ENCODE data around the gene ZDHHC13. TPM values are rescaled to one million over a fixed set of nuclear protein-coding genes. Genes with fewer than 3 reads are reported as not detected.

Gene ZDHHC13
- total RNA-seq, 1 donor from 2014 or later = 18.2 TPM

DNA sequence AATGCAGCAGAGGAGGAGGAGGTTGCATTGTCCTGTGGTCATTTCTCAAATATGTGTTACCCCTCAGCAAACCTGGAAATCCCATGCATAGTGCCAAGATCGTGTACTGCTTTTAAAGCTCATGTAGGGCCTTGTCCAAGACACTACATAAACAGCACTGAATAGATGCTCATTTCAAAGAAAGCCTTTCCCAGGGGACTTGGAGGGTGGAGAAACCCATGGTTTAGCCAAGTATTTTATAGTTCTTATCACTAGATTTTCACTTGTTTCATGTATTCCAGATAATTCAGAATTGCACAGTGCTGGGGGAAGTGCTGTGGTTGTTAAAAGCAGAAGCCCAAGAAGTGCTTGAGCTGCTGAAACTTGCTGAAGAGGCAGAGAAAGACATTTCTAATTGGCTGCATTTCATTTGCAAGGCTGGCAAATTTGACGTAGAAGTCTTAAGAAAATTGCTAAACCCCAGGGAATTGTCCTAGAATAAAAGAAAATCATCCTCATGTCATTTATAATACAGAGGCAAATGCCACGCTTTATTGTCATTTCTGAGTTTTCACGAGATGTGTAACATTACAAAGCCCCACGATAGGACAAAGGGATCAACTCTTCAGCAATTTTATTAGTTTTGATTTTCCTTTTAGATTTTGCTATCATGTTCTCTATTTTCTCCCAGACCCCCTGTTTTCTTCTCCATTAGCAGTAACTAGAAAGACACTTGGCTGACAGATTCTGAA lies 64.7 kb downstream of the ZDHHC13 start:
- H3K4me1 Mint-ChIP-seq (ENCODE audit: unreplicated experiment) = no peaks in the 10 kb centered on the region
- no peak overlapping the region for H3K27ac Mint-ChIP-seq
- no peaks in the 10 kb centered on the region for H3K9me3 Mint-ChIP-seq
- DNase-seq (ENCODE audit: extremely low spot score, unreplicated experiment) = no peak
- TF ChIP-seq, protein P1, sequence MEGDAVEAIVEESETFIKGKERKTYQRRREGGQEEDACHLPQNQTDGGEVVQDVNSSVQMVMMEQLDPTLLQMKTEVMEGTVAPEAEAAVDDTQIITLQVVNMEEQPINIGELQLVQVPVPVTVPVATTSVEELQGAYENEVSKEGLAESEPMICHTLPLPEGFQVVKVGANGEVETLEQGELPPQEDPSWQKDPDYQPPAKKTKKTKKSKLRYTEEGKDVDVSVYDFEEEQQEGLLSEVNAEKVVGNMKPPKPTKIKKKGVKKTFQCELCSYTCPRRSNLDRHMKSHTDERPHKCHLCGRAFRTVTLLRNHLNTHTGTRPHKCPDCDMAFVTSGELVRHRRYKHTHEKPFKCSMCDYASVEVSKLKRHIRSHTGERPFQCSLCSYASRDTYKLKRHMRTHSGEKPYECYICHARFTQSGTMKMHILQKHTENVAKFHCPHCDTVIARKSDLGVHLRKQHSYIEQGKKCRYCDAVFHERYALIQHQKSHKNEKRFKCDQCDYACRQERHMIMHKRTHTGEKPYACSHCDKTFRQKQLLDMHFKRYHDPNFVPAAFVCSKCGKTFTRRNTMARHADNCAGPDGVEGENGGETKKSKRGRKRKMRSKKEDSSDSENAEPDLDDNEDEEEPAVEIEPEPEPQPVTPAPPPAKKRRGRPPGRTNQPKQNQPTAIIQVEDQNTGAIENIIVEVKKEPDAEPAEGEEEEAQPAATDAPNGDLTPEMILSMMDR (conservative IDR thresholded peaks at IDR 0.05) = no peak
- H3K4me3 Mint-ChIP-seq = no peak overlapping the region
- peaks cover 5% of the 10 kb centered on the region for H3K36me3 Mint-ChIP-seq
- no peaks in the 10 kb centered on the region for H3K27me3 Mint-ChIP-seq

DNA sequence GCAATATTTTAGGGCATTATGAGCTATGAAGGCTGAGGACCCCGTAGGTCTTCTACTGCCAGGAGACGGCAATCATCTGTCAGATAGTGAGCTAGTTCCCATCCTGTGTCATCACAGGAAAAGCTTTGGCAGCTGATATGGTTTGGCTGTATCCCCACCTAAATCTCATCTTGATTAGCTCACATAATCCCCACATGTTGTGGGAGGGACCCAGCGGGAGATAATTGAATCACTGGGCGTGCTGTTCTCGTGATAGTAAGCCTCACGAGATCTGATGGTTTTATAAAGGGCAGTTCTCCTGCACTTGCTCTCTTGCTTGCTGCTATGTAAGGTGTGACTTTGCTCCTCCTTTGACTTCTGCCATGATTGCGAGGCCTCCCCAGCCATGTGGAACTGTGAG lies 66.7 kb downstream of the ZDHHC13 start:
- peaks cover 8% of the 10 kb centered on the region for H3K4me1 Mint-ChIP-seq (ENCODE audit: unreplicated experiment)
- DNase-seq (ENCODE audit: extremely low spot score, unreplicated experiment) = no peak
- TF ChIP-seq, protein P1 (conservative IDR thresholded peaks at IDR 0.05) = no peak
- H3K27me3 Mint-ChIP-seq = no peaks in the 10 kb centered on the region
- H3K27ac Mint-ChIP-seq = no peak overlapping the region
- H3K9me3 Mint-ChIP-seq = no peaks in the 10 kb centered on the region
- peaks cover 5% of the 10 kb centered on the region for H3K36me3 Mint-ChIP-seq
- no peak overlapping the region for H3K4me3 Mint-ChIP-seq

DNA sequence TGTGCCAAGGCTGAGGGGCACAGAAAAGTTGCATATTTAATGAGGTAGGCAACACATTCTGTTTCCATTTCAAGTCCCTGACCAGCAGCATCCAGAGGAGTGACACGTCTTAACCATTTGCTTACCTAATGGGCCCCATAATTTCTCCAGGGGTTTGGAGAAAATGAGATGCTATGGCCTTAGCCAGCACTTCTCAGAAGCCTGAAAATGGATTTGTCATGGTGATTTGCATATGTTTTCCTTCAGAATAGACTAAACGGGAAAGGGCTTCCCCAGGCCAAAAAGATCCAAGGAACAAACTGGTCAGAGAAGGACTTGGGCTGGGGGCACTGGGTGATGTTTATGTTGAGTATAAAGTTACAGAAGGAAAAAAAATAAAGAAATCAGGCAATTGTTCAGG lies 68.1 kb downstream of the ZDHHC13 start:
- H3K4me1 Mint-ChIP-seq (ENCODE audit: unreplicated experiment) = peaks cover 8% of the 10 kb centered on the region
- peaks cover 5% of the 10 kb centered on the region for H3K36me3 Mint-ChIP-seq
- H3K27ac Mint-ChIP-seq = no peak overlapping the region
- no peak overlapping the region for H3K4me3 Mint-ChIP-seq
- no peaks in the 10 kb centered on the region for H3K27me3 Mint-ChIP-seq
- TF ChIP-seq, protein P1 (conservative IDR thresholded peaks at IDR 0.05) = no peak
- H3K9me3 Mint-ChIP-seq = no peaks in the 10 kb centered on the region
- no peak for DNase-seq (ENCODE audit: extremely low spot score, unreplicated experiment)

DNA sequence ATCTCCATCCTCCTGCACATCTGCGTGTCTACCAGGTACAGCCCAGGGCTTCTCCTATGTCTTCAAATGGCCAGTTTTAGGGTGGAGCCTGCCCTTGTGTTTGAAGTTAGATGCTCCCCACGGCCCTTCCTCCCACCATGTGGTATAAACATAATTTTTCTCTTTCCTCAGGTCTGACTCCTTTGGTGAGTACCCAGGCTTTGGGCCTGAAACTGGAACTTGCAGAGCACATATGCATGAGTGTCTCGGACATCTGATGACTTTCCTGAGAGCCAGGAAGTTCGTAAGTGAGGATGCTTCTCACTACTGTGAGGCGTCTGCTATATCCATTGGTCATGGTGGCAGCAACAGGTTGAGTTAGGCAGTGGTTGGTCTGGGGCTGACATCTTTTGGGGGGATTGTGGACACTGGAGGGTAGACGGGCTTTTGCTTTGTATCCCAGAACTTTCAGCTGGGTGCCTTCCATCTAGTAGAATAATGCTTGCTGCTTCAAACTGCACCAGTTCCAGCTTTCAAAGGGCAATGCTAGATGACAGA lies 68.6 kb downstream of the ZDHHC13 start:
- H3K36me3 Mint-ChIP-seq = peaks cover under 1% of the 10 kb centered on the region
- no peak overlapping the region for H3K27ac Mint-ChIP-seq
- H3K4me1 Mint-ChIP-seq (ENCODE audit: unreplicated experiment) = peaks cover 8% of the 10 kb centered on the region
- no peaks in the 10 kb centered on the region for H3K9me3 Mint-ChIP-seq
- TF ChIP-seq, protein P1 (conservative IDR thresholded peaks at IDR 0.05) = no peak
- no peaks in the 10 kb centered on the region for H3K27me3 Mint-ChIP-seq
- DNase-seq (ENCODE audit: extremely low spot score, unreplicated experiment) = no peak
- H3K4me3 Mint-ChIP-seq = no peak overlapping the region

DNA sequence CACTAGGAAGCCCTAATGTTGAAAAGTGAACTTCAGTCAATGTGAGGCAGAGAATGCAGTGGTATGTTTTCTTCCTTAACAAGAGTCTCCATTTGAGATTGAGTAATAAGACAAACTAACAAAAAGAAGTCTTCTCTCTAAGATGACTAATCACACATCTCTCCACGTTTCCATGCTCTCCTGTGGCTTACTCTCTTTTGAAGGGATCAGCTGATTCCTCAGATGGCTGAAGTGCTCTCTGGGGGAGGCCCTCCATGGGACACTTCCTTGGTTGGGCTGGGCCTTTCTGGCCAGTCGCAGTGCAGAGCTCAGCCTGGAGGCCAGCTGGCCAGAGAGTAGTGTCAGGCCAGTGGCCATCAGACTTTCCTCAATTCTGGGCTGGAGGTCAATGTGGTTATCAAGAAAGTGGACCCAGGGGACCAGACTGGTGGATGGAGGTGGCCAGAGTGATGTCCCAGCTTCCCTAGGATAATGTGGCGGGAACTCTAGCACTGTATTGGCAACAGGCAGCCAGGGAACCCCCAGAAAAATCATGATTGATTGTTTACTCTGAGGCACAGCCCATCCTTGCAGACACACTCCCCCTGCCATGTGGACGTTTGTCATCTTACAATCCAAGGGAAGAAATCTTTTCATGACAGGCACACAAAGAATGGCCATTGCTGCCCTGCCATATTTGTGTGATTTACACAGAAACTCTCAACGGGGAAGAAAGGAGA lies 70.3 kb downstream of the ZDHHC13 start:
- Mint-ChIP-seq H3K27ac (no peak overlapping the region), H3K27me3 (no peaks in the 10 kb centered on the region), H3K4me3 (no peak overlapping the region), H3K36me3 (no peaks in the 10 kb centered on the region), H3K9me3 (no peaks in the 10 kb centered on the region), H3K4me1 (ENCODE audit: unreplicated experiment) (peaks cover 8% of the 10 kb centered on the region)
- DNase-seq (ENCODE audit: extremely low spot score, unreplicated experiment) = no peak
- TF ChIP-seq, protein P1 (conservative IDR thresholded peaks at IDR 0.05) = no peak
